NT2/D1 (cell line): ENCODE measurements around the gene PPP2R3B.

ENCODE experiments used
- SUZ12 ChIP-seq: IDR thresholded peaks from 2 replicates; pipeline ENCODE4 v1.6.1; 2011; ENCODE audit not compliant: insufficient read length, insufficient read depth; ENCODE audit errors: extremely low read depth
- ZNF274 ChIP-seq: IDR thresholded peaks from 2 replicates; pipeline ENCODE4 v1.6.1; 2011; ENCODE audit warnings: mild to moderate bottlenecking, low read depth, low read length

DNA sequence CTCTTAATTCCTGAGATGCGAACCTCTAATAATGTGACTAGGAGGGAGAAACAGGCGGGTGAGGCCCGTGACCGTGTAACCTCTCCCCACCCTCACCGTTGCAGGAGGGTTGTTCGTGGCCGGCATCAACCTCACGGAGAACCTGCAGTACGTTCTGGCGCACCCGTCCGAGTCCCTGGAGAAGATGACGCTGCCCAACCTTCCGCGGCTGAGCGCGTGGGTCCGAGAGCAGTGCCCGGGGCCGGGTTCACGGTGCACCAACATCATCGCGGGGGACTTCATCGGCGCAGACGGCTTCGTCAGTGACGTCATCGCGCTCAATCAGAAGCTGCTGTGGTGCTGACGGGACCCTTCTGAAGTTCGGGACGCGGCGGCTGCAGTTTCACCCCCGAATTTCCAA lies 87.7 kb downstream of the PPP2R3B start:
- TF ChIP-seq ZNF274 (no peak), SUZ12 (no peak)
